Measurements from ENCODE around the gene GBE1.
"Not testable (repeated sequence)": the region's sequence is repeated elsewhere in the genome, so short reads cannot be mapped to it uniquely, and the experiment has no call there.

GBE1 gene

DNA sequence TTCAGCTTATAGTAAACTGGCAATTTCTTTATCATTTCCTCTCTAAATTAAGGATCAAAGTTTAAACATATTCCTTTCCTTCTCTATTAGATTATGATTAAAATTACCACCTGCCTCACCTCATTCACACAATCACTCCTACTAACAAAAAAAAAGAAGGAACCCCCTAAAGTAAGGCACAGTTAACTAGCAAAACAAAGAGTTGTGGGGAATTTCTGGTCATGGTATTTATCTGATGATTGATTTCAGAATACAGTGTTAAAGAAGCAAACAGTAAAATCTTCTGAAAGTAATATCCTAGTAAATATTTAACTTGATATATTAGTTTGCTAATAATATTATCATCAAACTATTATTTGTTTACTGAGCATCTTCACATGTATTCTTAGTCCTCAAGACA lies 8.8 kb downstream of the GBE1 start:
- no peak for DNase-seq

DNA sequence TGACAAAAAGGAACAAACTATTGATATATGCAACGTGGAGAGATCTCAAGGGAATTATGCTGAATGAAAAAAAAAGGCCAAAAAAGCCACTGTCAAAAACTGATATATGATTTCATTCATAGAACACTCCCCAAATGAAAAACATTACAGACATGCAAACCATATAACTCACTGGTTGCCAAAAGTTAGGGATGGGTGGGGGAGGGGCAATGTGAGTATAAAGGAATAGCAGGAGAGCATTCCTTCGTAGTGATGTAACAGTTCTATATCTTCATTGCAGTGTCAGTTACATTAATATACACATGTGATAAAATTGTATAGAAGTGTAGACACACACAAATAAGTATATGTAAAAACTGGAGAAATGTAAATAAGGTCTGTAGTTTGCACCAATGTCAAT lies 12.2 kb downstream of the GBE1 start:
- no peak for DNase-seq

DNA sequence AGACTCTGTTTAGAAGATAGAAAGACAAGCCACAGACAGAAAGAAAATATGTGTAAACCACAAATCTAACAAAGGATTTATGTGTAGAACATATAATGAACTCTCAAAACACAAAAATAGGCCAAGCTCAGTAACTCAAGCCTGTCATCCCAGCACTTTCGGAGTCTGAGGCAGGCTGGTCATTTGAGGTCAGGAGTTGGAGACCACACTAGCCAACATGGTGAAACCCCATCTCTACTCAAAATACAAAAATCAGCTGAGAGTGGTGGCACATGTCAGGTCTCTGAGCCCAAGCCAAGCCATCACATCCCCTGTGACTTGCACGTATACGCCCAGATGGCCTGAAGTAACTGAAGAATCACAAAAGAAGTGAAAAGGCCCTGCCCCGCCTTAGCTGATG lies 14.2 kb downstream of the GBE1 start:
- DNase-seq = not testable (repeated sequence)

DNA sequence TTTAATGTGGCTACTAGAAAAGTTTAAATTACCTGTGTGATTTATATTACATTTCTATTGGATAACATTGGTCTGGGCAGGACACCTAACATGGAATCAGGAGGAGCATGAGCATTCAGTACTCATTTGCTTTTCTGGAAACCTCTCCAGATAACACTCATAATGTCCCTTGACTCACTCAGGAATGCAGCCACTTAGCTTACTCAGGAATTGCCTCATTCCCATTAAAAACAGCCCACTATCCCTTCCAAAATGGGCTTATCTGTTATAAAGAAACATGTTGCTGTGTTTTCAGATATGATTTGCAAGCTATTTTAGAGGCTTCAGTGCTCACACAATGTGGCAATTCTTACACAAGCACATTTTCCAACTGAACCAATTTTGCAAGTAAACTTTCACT lies 17.1 kb downstream of the GBE1 start:
- no peak for DNase-seq

DNA sequence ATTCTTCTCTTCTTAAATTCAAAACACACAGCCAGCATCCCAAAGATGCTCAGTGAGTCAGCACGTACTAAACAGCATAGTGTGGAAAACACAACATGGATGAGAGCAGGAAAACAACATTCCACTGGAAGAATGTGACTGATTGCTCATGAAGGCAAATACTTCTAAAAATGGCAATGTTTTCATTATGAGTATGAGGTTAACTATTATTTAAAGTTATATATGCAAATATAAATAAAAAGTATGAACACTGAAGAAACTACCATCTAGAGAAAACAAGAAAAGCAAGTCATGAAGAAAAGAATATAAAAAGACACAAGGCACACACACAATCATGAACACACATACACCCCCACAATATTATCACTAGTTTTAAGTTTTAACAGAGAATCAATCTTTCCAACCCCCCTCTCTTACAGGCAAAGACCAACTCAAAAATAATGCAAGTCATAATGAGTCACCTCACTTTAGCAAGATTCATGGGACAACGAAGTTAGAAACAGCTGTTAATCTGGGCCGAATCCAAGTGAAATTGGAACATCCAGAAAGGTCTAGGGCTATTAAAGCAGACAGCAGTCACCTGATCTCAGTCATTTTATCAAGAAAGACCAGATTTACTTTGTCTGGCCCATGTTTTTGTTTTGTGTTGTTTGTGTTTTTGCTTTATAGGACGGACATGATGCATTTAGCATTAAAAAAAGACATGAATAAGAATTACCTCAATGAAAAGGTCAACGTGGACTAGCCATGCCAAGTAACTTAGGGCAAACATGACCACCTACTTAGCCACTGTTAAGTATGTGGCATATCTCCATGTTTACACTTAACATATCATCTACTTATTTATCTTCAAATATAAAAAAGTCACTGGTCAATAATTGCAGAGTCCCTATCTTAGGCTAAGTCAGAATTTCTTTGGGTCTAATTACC lies 18.1 kb downstream of the GBE1 start:
- DNase-seq = no peak

DNA sequence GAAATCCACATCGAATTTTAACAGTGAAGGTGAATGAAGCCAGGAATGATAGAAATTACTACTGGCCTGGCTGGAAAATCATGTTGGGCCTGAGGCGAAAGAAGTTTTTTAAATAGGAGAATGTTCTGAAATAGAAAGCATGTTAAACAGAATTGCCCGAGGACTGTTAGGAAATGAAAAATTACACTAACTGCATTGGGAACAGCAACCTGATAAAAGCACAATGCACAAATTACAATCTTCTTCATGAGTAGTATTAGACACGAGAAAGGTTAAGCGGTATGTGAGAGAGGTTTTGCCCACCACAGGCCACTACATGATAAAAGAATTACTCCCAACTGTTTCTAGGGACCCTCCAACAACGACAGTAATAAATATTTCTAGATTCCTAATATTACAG lies 18.9 kb downstream of the GBE1 start:
- DNase-seq = no peak

DNA sequence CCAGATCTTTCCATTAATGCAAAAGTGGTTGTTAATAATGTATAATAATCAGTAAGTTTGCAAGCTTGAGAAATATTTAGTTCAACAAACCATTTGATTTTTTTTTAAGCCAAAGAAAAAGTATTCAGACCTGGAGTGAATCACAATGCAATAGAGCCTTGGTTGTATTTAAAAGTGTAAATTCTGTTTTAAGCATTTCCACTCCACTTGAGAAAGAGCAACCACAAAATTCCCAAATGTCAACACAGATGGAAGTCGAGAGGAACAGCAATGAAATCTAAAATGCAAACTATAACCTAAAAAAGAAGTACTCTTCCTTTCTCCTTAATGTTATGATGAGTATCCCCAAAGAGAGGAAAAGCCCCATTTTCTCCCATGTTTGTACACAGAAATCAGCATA lies 20.2 kb downstream of the GBE1 start:
- DNase-seq = no peak

DNA sequence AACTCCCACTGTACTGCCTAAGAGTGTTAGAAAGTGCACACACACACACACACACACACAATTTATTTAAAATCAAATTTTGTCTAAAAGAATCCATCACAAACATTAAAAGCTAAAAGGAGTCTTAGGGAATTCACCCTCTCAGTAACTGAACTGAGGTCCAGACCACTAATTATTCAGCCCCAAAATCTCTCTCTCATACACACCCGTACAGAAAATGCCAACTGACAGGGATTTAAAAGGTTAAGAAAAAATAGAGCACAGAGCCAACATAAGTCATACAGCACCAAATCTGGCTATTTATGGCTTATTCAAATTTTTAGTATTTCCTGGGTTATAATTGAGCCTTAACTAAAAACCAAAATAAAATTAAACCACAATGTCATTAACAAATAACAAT lies 20.7 kb downstream of the GBE1 start:
- DNase-seq = no peak

DNA sequence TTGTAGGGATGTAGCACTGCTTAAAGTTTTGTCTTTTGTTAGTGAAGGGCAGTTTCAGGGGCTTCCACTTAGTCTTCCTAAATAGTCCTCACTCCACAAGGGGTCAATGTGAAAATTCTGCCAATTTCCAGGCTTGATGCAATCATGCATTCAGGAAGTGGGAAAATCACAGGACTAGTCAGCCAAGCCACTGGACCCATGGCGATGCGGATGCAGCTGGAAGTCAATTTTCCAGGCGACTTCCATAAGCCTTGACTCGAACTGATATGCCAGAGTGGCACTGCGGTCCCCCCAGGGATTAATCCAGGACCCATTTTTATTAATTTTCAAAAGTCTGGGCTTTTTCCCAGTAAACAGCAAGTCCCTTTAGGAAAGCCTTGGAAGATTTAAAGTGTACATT lies 26.1 kb downstream of the GBE1 start:
- no peak for DNase-seq

DNA sequence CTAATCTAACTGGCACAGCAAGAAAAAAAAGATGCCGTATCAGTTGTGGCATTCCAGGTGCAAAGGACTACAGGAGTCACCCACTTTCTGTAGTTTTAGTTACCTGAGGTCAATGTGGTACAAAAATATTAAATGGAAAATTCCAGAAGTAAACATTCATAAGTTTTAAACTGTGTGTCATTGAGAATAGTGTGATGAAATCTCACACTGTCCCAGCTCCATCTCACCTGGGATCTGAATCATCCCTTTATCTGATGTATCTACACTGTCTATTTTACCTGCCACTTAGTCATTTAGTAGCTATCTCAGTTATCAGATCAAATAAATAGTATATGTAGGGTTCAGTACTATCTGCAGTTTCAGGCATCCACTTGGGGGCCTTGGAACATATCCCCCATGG lies 26.7 kb downstream of the GBE1 start:
- no peak for DNase-seq

DNA sequence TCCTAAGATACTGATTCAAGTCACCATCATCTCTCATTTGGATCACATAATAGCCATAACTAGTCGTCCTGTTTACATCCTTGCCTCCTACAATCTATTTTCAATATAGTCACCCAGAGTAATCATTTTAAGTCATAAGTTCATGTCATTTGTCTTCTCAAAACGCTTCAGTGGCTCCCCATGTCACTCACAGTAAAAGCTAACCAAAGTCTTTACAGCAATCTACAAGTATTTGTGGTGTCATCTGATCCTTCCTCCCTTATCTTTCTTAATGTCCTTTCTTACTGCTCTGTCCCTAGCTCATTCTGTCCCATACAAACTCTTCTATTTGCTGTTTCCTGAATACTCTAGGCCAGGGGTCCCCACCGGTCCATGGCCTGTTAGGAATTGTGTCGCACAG lies 28.8 kb downstream of the GBE1 start:
- DNase-seq = no peak

DNA sequence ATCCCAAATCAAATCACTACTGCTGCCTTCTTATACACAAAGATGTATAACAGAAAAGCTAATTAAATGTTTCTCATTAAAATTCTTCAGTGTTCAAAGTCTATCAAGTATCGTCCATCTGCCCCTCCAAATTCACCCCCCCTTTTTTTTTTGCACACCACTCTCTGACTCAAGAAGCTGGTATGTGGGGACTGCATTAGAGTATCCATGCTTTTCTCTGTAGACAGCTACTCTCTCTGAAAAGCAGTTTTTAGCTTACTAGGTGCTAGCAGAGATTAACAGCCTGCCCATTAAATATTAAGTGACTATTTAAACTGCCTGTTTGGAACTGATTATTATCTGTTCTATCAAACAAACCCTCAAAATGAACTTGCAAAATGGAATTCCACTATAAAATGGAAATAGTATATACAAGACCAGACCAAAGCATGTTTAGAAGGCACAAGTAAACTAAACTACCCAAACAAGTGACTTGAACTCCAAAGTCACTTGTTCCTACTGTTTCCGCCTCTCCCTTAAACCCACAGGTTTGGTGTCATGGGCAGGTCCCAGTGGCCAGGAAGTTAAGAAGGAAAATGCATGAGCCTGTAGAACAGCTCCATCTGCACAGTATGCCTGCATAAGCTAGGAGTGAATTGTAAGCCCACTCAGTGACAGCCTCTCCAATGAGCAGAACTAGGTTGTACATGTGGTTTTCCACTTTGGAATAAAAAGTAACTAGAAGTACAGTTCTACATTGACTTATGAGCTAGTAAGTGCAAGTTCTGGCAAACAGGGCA lies 32.5 kb downstream of the GBE1 start:
- no peak for DNase-seq

DNA sequence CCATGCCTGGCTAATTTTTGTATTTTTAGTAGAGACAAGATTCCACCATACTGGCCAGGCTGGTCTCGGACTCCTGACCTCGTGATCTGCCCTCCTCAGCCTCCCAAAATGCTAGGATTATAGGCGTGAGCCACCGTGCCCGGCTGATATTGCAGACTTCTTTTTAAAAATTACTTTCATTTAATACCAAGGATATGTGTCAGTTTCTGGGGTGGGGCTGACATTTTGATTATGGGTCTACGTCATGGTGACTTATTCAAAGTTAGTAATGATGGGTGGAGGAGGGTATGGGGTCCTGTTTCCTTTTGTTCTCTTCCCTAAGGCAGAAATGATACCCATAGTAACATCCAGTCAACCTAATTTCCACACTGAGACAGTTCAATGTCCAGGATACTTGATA lies 34.7 kb downstream of the GBE1 start:
- no peak for DNase-seq

DNA sequence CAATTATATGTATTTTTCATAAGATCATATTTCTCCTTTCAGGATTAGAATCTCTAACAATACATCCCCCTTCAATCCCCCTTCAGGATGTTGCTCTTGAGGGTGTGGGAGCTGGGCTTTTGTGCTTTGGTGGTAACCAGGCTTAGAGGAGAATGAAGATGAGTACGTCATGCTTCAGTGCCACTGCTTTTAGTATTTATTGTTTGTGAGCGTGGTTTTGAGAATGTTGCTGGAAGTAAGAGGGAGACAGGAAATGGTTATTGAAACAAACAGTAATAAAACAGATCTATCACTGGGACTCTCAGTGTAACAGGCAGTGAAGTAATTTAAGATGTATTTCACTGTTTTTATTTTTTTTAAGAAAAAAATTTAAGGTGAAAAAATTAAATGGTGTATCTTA lies 35.3 kb downstream of the GBE1 start:
- DNase-seq = no peak

DNA sequence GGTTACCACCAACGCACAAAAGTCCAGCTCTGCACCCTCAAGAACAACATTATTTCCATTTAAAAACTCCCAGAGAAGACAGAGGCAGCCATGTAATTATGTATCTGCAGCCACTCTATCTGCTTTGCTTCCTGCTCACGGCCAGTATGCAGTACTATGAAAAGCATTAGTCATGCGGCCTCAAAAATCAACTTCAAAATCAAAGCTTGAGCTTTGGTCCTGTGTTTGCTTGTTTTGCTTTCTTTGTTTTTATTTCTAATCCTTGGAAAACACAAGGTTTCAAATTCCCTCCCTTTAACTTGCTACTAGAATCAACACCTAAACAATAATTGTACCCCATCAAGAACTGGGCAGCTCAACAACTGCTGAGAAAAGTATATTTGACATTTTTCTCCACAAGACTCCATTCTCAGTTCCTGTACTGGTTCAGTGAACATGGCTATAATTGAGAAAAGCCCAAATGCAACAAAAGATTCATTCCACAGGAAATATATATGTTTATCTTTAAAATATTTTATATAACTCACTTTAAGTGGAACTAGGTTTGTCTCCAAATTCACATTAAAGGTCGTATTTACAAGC lies 37.6 kb downstream of the GBE1 start:
- no peak for DNase-seq

DNA sequence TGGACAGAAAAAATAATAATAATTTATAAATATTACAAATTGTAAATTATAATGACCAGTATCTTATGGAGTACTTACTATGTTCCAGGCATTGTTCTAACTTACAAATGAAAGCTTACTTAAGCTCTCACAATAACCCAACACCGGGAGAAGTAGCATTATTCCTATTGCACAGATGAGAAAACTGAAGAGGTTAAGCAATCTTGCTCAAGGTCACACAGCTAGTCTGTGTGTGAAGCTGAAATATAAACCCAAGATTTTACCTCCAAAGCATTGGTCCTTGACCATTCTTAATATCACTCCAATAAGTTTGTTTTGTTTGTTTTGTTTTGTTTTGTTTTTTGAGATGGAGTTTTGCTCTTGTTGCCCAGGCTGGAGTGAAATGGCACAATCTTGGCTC lies 43.1 kb downstream of the GBE1 start:
- DNase-seq = no peak

DNA sequence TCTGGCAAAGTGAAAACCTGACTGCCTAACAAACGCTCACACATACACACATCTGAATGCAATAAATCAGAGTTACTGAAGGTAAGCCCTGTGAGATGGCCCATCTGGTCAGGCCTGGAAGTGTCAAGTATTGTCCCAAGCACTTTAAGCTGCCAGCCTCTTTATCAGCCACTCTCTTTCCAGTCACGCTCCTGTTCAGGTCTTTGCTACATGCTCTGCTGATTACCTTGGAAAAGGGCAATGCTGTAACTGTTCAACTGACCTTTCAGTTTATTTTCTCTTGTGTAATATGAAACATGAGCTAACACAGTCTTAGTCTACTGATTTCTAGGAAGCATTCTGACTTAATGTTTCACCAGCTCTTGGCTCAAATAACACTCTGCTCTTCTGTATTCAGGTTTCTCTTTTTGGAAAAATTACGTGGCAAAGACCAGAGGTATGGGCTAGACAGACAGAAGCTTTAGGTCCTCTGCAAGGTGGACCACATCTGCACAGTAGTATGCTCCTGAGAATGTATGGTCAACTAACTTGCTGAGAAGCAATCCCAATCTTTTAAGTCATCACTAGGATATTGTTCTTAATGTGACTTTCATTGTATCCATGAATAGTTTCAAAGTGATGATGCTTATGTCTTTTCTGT lies 44.5 kb downstream of the GBE1 start:
- DNase-seq = no peak

DNA sequence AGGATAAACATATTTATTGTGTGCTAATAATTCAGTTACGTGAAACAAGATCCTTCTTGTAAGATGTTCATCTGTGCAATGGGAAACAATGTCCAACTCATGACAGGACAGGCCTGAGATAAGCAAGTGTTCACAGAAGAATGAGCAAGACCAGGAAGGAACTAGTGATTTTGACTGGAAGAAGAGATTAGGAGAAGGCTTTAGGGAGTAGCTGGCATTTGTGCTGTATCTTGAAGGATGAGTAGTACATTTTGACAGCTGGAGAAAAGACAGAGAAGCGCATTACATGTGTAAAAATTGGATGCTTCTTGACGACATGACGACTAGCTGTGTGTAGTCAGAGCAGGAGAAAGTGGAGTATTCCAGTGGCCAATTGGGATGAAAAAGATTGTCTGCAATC lies 48.4 kb downstream of the GBE1 start:
- DNase-seq = no peak

DNA sequence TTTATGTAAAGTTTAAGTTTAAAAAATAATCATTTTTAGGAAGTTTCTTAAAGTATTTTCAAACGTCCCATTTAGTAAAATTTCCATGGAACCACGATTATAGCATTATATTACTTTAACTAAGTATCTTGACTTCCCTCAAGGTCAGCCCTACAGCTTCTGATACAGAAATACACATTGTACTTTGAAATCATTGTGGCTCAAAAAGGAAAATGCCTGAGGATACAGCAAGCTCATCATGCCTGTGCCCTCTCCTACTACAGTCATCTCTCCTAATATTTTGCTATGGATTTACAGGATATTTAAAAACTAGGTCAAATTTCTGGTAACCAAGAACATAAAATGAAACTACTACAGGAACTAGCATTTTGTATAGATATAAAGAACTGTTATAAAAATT lies 51.8 kb downstream of the GBE1 start:
- DNase-seq = no peak

DNA sequence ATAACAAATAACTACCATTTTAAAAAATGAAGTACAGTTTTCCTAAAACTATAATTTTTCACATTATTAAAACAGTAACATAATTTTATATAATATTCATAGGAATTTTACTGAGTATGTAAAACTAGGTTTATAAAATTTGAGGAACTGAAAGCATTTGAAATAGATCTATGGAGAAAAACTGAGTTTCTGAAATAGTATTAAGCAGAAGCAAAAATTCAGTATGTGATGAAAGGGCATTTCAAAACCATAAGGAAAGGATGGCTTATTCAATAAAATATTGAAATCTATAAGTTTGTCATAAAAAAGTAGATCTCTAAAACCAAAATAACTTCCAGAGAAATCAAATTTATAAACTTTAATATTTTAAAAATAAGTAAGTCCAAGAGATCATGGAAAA lies 53.4 kb downstream of the GBE1 start:
- no peak for DNase-seq

DNA sequence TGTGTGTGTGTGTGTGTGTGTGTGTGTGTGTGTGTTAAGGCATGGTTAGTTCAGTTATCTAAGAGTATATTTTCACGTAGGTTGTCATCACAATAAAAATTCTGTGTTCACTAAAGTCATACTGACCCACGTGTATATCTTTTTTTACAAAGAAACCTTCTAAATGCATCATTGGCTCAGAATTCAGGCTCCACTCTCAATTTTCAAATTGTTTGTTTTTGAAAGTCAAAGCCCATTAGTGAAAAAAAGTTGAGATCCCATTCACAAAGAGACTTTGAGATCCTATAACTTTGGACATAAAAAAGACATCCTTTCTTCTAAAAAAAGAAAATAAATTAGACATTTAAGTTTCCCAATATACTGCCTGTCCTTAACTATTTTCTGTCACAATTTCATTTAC lies 59.3 kb downstream of the GBE1 start:
- DNase-seq = no peak

DNA sequence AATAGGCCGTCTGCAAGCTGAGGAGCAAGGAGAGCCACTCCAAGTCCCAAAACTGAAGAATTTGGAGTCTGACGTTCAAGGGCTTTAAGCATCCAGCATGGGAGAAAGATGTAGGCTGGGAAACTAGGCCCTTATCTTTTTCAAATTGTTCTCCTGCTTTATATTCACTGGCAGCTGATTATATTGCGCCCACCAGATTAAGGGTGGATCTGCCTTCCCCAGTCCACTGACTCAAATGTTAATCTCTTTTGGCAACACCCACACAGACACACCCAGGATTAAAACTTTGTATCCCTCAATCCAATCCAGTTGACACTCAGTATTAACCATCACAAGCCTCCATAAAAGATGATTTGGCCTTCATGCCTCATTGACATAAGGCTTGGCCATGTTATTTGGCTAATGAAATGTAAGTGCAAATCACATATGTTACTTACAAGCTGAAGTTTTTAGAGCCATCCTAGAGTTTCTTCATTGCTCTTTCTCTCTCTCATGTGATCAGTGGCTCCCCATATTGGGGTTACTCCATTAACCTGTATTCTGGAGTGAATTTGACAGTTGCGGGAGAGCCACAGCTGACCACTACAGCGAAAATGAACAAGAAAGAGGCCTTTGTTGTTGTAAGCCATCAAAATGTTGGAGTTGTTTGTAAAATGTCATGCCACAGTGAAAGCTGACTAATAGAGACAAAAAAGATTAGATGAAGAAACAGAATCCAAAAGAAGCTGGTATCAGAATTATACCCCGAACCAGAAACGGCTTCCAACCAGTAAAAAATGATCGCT lies 61.7 kb downstream of the GBE1 start:
- no peak for DNase-seq

DNA sequence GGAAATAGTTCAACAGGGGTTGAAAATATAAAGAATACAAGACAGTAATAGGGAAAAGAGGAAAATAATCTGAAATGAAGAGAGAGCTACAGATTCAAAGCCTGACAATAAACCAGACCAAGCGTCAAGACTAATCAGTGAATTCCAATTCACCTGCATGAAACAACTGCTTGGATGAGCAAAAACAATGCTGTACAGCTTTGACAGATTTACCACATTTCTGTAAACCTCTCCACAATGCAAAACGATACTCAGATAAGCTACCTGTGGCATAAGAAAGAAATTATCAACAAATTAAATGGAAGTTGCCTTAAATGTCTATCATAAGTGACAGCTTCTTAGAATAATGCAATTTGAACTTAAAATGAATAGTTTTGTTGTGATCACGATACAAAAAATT lies 65.4 kb downstream of the GBE1 start:
- DNase-seq = no peak
